Ovary (tissue), 9 donors: ENCODE data around the gene ERBB2. TPM values are rescaled to one million over a fixed set of nuclear protein-coding genes. Genes with fewer than 3 reads are reported as not detected.
A peak's percentile ranks its signal among the peaks of the same experiment; 100 is the strongest.

Experiments used
- DNase-seq, 5 donors: peaks; one replicate each; pipeline ENCODE4 v3.0.0-alpha.2; 2019 to 2020
- H3K27ac ChIP-seq, 2 donors: fragments of 200-600 bp; one replicate each; pipeline versions ENCODE4 v1.5.1 to v1.8.0; 2019 to 2022
- H3K27me3 ChIP-seq: fragments of 200-600 bp; one replicate; pipeline ENCODE4 v1.8.0; 2022
- H3K36me3 ChIP-seq: fragments of 200-600 bp; sonication (generic); one replicate; pipeline ENCODE4 v1.5.1; 2019
- H3K4me1 ChIP-seq: one replicate; pipeline ENCODE4 v1.8.1; 2013; ENCODE audit warnings: mild to moderate bottlenecking, moderate library complexity; ENCODE audit not compliant: insufficient read depth
- H3K4me3 ChIP-seq: fragments of 200-600 bp; sonication (generic); one replicate; pipeline ENCODE4 v1.5.1; 2017
- H3K9me3 ChIP-seq, 2 donors: fragments of 200-600 bp in 1 of 2; sonication (generic) in 1 of 2; one replicate each; pipeline versions ENCODE4 v1.5.1 to v1.8.1; 2013 to 2019; ENCODE audit warnings: mild to moderate bottlenecking in 1 of 2, moderate library complexity in 1 of 2
- CTCF ChIP-seq, 3 donors: fragments of 450-650 bp in 2 of 3; fragments of 200-600 bp in 1 of 3; IDR thresholded peaks; one replicate each; pipeline versions ENCODE4 v1.5.1 to v1.8.0; 2016 to 2022; ENCODE audit warnings: antibody characterized with exemption in 3 of 3, mild to moderate bottlenecking in 1 of 3
- EP300 ChIP-seq: sonication (generic); formaldehyde crosslinking; IDR thresholded peaks from one replicate; pipeline ENCODE4 v1.6.1; 2017; ENCODE audit warnings: antibody characterized with exemption
- POLR2A ChIP-seq: fragments of 450-650 bp; IDR thresholded peaks from one replicate; pipeline ENCODE4 v1.6.1; 2017; ENCODE audit warnings: antibody characterized with exemption, mild to moderate bottlenecking, moderate library complexity
- WGBS, 3 donors: extraction: QIAGEN DNeasy Blood & Tissue Kit in 1 of 3; methylation state at CpG; one replicate each; pipeline versions ENCODE4 v1.1.5 to v1.1.7; 2013 to 2017; 5-methylcytosine and 5-hydroxymethylcytosine counted together
- intact Hi-C, 4 donors: fragments of 100-400 bp; cut with DNase I; formaldehyde crosslinking; loops; one replicate each; pipeline versions ENCODE4 v1.11.0 to v1.15.1; 2022 to 2023
- polyA plus RNA-seq, 2 donors: library from polyadenylated mRNA; stranded (reverse); fragments of 200-250 nt in 1 of 2; fragments of 350-450 nt in 1 of 2; fragmentation: Illumina TruSeq in 1 of 2; extraction: RNeasy Lipid Tissue Mini Kit (QIAGEN cat#74804) in 1 of 2; gene quantifications; one replicate each; pipeline ENCODE4 v1.2.3, GENCODE V29; 2013 to 2014
- total RNA-seq, 7 donors: library from RNA; depleted of rRNA in 2 of 7; stranded (reverse); fragments of >200 nt in 2 of 7; fragmentation: NEBNext Ultra II Directional in 3 of 7; extraction: Animal tissue kit (Norgen Biotek cat#: 25700) in 3 of 7; gene quantifications; one replicate each; pipeline versions ENCODE4 v1.1.0 to v1.2.4, GENCODE V29; 2016 to 2023
- donor health status: DM: no; HTN: no; CAD: no; lungs with moderate emphysema.
- donor health status: DM: no; HTN: no; CAD: no.
- donor health status: Bipolar disorder and iron deficiency.
- donor health status: DM: yes; HTN: yes; CAD: no.
- donor health status: DM: no; HTN: no; CAD: no.
- donor health status: DM: yes; HTN: yes; CAD: no.

Gene ERBB2
- total and polyA plus RNA-seq, 9 donors, result 20.1 to 66.3 (median 50.6) TPM

GRCh38 chr17:39683295-39683939 lies 16.4 kb upstream of the ERBB2 start:
- no peak for DNase-seq
- 84 to 94% (median 91%) methylated on average over 9 of the region's 9 CpGs for WGBS, 3 donors

GRCh38 chr17:39684369-39685192 lies 15.3 kb upstream of the ERBB2 start:
- Histone ChIP-seq H3K27me3 (no peaks in the 10 kb centered on the region), H3K27ac (no peak overlapping the region), H3K4me3 (no peak overlapping the region), H3K36me3 (no peaks in the 10 kb centered on the region), H3K4me1 (peaks cover 6% of the 10 kb centered on the region), H3K9me3 (no peaks in the 10 kb centered on the region)
- TF ChIP-seq EP300 (no peak), POLR2A (no peak), CTCF (IDR thresholded peaks at IDR 0.05) (no peak)
- intact Hi-C loops, result no loop called here
- DNase-seq, result no peak
- 92 to 96% (median 95%) methylated on average over 12 of the region's 12 CpGs for WGBS, 3 donors

More at GRCh38 chr17:39683295-39683939, 16.4 kb upstream of the ERBB2 start:
- Histone ChIP-seq H3K27ac (no peak overlapping the region), H3K36me3 (no peaks in the 10 kb centered on the region), H3K9me3 (no peaks in the 10 kb centered on the region), H3K4me1 (peaks cover 3% of the 10 kb centered on the region), H3K27me3 (no peaks in the 10 kb centered on the region), H3K4me3 (no peak overlapping the region)
- TF ChIP-seq CTCF (IDR thresholded peaks at IDR 0.05), result no peak
- TF ChIP-seq POLR2A, result no peak
- no peak for TF ChIP-seq EP300
- intact Hi-C loops, result no loop called here

- TF ChIP-seq POLR2A (no peak), CTCF (IDR thresholded peaks at IDR 0.05) (no peak), EP300 (no peak)
- Histone ChIP-seq H3K4me3 (peak overlapping the region; percentile 59), H3K27me3 (no peaks in the 10 kb centered on the region), H3K4me1 (peaks cover 6% of the 10 kb centered on the region), H3K36me3 (no peaks in the 10 kb centered on the region), H3K27ac (peak overlapping the region in 1 of 2 donors; percentile 88), H3K9me3 (no peaks in the 10 kb centered on the region)
- WGBS, 3 donors, result 40 to 50% (median 46%) methylated on average over 6 of the region's 6 CpGs
- intact Hi-C loops, result no loop called here
- no peak for DNase-seq
Measured at GRCh38 chr17:39687101-39687545, 12.7 kb upstream of the ERBB2 start.

- Histone ChIP-seq H3K27ac (peak within 1 kb of the TSS; percentile 57 to 88), H3K4me1 (peaks cover 6% of the 10 kb centered on the region), H3K4me3 (peak within 1 kb of the TSS; percentile 59), H3K9me3 (no peaks in the 10 kb centered on the region), H3K27me3 (no peaks in the 10 kb centered on the region), H3K36me3 (no peaks in the 10 kb centered on the region)
- WGBS, 3 donors, result 2 to 5% (median 2%) methylated on average over 34 to 45 of the region's 45 CpGs
- TF ChIP-seq CTCF (IDR thresholded peaks at IDR 0.05), result no peak
- peak; percentile 14 for TF ChIP-seq POLR2A
- intact Hi-C loops, result no loop called here
- DNase-seq, result peak; percentile 87 to 92 (median 88)
Measured at GRCh38 chr17:39687546-39688474, 12.1 kb upstream of the ERBB2 start, which contains the start of gene PGAP3. TSS of gene PGAP3 (minus strand) at chr17:39688057. CDS start at chr17:39688014, 43 bp downstream.
